Esophagus muscularis mucosa (tissue), 4 donors: ENCODE results near the gene TBC1D24. TPM values are rescaled to one million over a fixed set of nuclear protein-coding genes. Genes with fewer than 3 reads are reported as not detected.

Source experiments
- DNase-seq: peaks from one replicate; pipeline ENCODE4 v3.0.0-alpha.2; 2017; ENCODE audit errors: extremely low spot score
- H3K27ac ChIP-seq, 4 donors: fragments of 200-600 bp; sonication (generic); replicated peaks in 1 of 4; 1 replicate in 3 of 4; 2 replicates in 1 of 4; pipeline ENCODE4 v1.5.1; 2016 to 2019; ENCODE audit warnings: mild to moderate bottlenecking in 1 of 4
- H3K27me3 ChIP-seq, 4 donors: fragments of 200-600 bp; sonication (generic); one replicate each; pipeline versions ENCODE4 v1.5.1 to v1.6.0; 2016 to 2019
- H3K36me3 ChIP-seq, 4 donors: fragments of 200-600 bp; sonication (generic); one replicate each; pipeline ENCODE4 v1.5.1; 2016 to 2019
- H3K4me1 ChIP-seq, 4 donors: fragments of 200-600 bp; sonication (generic); one replicate each; pipeline ENCODE4 v1.5.1; 2016 to 2019
- H3K4me3 ChIP-seq, 4 donors: fragments of 200-600 bp; sonication (generic); 1 replicate in 2 of 4; 2 replicates in 2 of 4; pipeline ENCODE4 v1.5.1; 2016 to 2019; ENCODE audit warnings: mild to moderate bottlenecking in 4 of 4, moderate library complexity in 1 of 4
- H3K9me3 ChIP-seq, 4 donors: fragments of 200-600 bp; sonication (generic); 1 replicate in 3 of 4; 2 replicates in 1 of 4; pipeline ENCODE4 v1.5.1; 2016 to 2019
- CTCF ChIP-seq, 3 experiments: fragments of 200-600 bp in 2 of 3; fragments of 450-650 bp in 1 of 3; sonication (generic) in 2 of 3; IDR thresholded peaks; one replicate each; pipeline ENCODE4 v1.5.1; 2017 to 2019; ENCODE audit warnings: antibody characterized with exemption in 3 of 3, mild to moderate bottlenecking in 2 of 3, moderate library complexity in 1 of 3
- EP300 ChIP-seq: sonication (generic); formaldehyde crosslinking; IDR thresholded peaks from one replicate; pipeline ENCODE4 v1.6.1; 2017; ENCODE audit warnings: antibody characterized with exemption
- POLR2A ChIP-seq: fragments of 450-650 bp; IDR thresholded peaks from one replicate; pipeline ENCODE4 v1.6.1; 2017; ENCODE audit warnings: antibody characterized with exemption, moderate library complexity, mild to moderate bottlenecking, low read depth
- POLR2AphosphoS5 ChIP-seq, 2 donors: sonication (generic); formaldehyde crosslinking; IDR thresholded peaks; one replicate each; pipeline ENCODE4 v1.6.1; 2017; ENCODE audit warnings: antibody characterized with exemption in 2 of 2
- WGBS: methylation state at CpG from one replicate; pipeline ENCODE4 v1.1.5; 2018; 5-methylcytosine and 5-hydroxymethylcytosine counted together
- intact Hi-C: fragments of 100-400 bp; cut with DNase I; formaldehyde crosslinking; loops from one replicate; pipeline ENCODE4 v1.15.1; 2023
- total RNA-seq, 4 donors: library from RNA; depleted of rRNA; stranded (reverse); fragments of >200 nt; gene quantifications; one replicate each; pipeline versions ENCODE4 v1.1.0 to v1.2.1, GENCODE V29; 2016

The TBC1D24 gene
- total RNA-seq, 4 donors from 2014 or later, result 7.0 to 14.1 (median 11.5) TPM

GRCh38 chr16:2529061-2529931 is 54.4 kb downstream of the TBC1D24 start:
- Histone ChIP-seq H3K36me3 (peaks cover 14 to 60% (median 56%) of the 10 kb centered on the region in 4 donors), H3K27ac (no peak overlapping the region), H3K27me3 (no peaks in the 10 kb centered on the region), H3K9me3 (no peaks in the 10 kb centered on the region), H3K4me1 (peaks cover 8 to 32% (median 21%) of the 10 kb centered on the region in 4 donors), H3K4me3 (no peak overlapping the region)
- 90% methylated on average over 17 of the region's 32 CpGs for WGBS
- TF ChIP-seq POLR2A, result no peak
- TF ChIP-seq EP300, result no peak
- TF ChIP-seq CTCF (IDR thresholded peaks at IDR 0.05), result no peak
- no peak for TF ChIP-seq POLR2AphosphoS5 (IDR thresholded peaks at IDR 0.05)
- DNase-seq, result no peak
- intact Hi-C loops, result no loop called here

- intact Hi-C loops, result no loop called here
- no peak overlapping the region for H3K4me3 ChIP-seq
- TF ChIP-seq CTCF (IDR thresholded peaks at IDR 0.05) (no peak), EP300 (no peak), POLR2AphosphoS5 (IDR thresholded peaks at IDR 0.05) (no peak), POLR2A (no peak)
- H3K9me3 ChIP-seq, result no peaks in the 10 kb centered on the region
- peaks cover 8 to 32% (median 24%) of the 10 kb centered on the region in 4 donors for H3K4me1 ChIP-seq
- H3K36me3 ChIP-seq, result peaks cover 14 to 52% (median 48%) of the 10 kb centered on the region in 4 donors
- no peak for DNase-seq
- peak overlapping the region in 2 of 4 donors; percentile 95 to 97 for H3K27ac ChIP-seq
- 91% methylated on average over 9 of the region's 15 CpGs for WGBS
- no peaks in the 10 kb centered on the region for H3K27me3 ChIP-seq
These were observed 55.2 kb downstream of the TBC1D24 start for GRCh38 chr16:2529961-2530628.

- no peak for DNase-seq
- peaks cover 8 to 32% (median 28%) of the 10 kb centered on the region in 4 donors for H3K4me1 ChIP-seq
- intact Hi-C loops, result no loop called here
- peak overlapping the region; percentile 95 to 98 (median 96) for H3K27ac ChIP-seq
- H3K27me3 ChIP-seq, result no peaks in the 10 kb centered on the region
- no peaks in the 10 kb centered on the region for H3K9me3 ChIP-seq
- no peak for TF ChIP-seq POLR2AphosphoS5 (IDR thresholded peaks at IDR 0.05)
- TF ChIP-seq CTCF (IDR thresholded peaks at IDR 0.05), result no peak
- no peak for TF ChIP-seq POLR2A
- no peak for TF ChIP-seq EP300
- WGBS, result 72% methylated on average over 4 of the region's 14 CpGs
- peaks cover 14 to 46% (median 41%) of the 10 kb centered on the region in 4 donors for H3K36me3 ChIP-seq
- peak overlapping the region in 2 of 4 donors; percentile 66 to 69 for H3K4me3 ChIP-seq
These were observed 55.8 kb downstream of the TBC1D24 start for GRCh38 chr16:2530629-2531318.

- Histone ChIP-seq H3K4me1 (peaks cover 8 to 34% (median 33%) of the 10 kb centered on the region in 4 donors), H3K27me3 (no peaks in the 10 kb centered on the region), H3K27ac (peak within 1 kb of the TSS; percentile 95 to 98 (median 96)), H3K36me3 (peaks cover 14 to 42% (median 36%) of the 10 kb centered on the region in 4 donors), H3K4me3 (peak within 1 kb of the TSS; percentile 66 to 71 (median 70)), H3K9me3 (no peaks in the 10 kb centered on the region)
- TF ChIP-seq EP300 (no peak), CTCF (IDR thresholded peaks at IDR 0.05) (no peak), POLR2AphosphoS5 (IDR thresholded peaks at IDR 0.05) (no peak), POLR2A (no peak)
- DNase-seq, result no peak
- intact Hi-C loops, result no loop called here
- WGBS, result 16% methylated on average over 11 of the region's 11 CpGs
These were observed 56.4 kb downstream of the TBC1D24 start, which contains the start of gene CEMP1 for GRCh38 chr16:2531371-2531695. Gene CEMP1 (minus strand): TSS chr16:2531408. CDS start chr16:2531073, 335 bp downstream.
